Smooth muscle cell (in vitro differentiated cells): ENCODE measurements around the gene PTPRT. TPM values are rescaled to one million over a fixed set of nuclear protein-coding genes. Genes with fewer than 3 reads are reported as not detected.

Experiments
- DNase-seq: peaks from one replicate; lab custom pipeline; 2025; ENCODE audit not compliant: unreplicated experiment; lab: John Stamatoyannopoulos, UW
- H2AFZ ChIP-seq: fragments of 200-600 bp; sonication (generic); 2 replicates; pipeline ENCODE4 v1.6.0; 2016; ENCODE audit warnings: antibody characterized with exemption, low read depth, mild to moderate bottlenecking
- H3F3A ChIP-seq: fragments of 200-600 bp; sonication (generic); 2 replicates; pipeline ENCODE4 v1.6.0; 2017; ENCODE audit warnings: antibody characterized with exemption, low read depth
- H3K27ac ChIP-seq: fragments of 200-600 bp; sonication (generic); 2 replicates; pipeline ENCODE4 v1.5.1; 2016; ENCODE audit warnings: low read depth, mild to moderate bottlenecking
- H3K27me3 ChIP-seq: fragments of 200-600 bp; sonication (generic); 2 replicates; pipeline ENCODE4 v1.6.1; 2016; ENCODE audit warnings: low read depth, mild to moderate bottlenecking
- H3K36me3 ChIP-seq: fragments of 200-600 bp; sonication (generic); 2 replicates; pipeline ENCODE4 v1.5.1; 2016; ENCODE audit warnings: low read depth
- H3K4me1 ChIP-seq: fragments of 200-600 bp; sonication (generic); 2 replicates; pipeline ENCODE4 v1.5.1; 2016; ENCODE audit warnings: low read depth
- H3K4me2 ChIP-seq: fragments of 200-600 bp; sonication (generic); 2 replicates; pipeline ENCODE4 v1.6.0; 2016; ENCODE audit warnings: mild to moderate bottlenecking
- H3K4me3 ChIP-seq: fragments of 200-600 bp; sonication (generic); 2 replicates; pipeline ENCODE4 v1.5.1; 2016; ENCODE audit warnings: mild to moderate bottlenecking
- H3K79me2 ChIP-seq: fragments of 200-600 bp; sonication (generic); 2 replicates; pipeline ENCODE4 v1.6.0; 2016; ENCODE audit warnings: low read depth, mild to moderate bottlenecking
- H3K9ac ChIP-seq: fragments of 200-600 bp; sonication (generic); 2 replicates; pipeline ENCODE4 v1.6.0; 2016; ENCODE audit warnings: low read depth
- H3K9me3 ChIP-seq: fragments of 200-600 bp; sonication (generic); replicated peaks from 2 replicates; pipeline ENCODE4 v1.5.1; 2016; ENCODE audit warnings: low read depth
- H4K20me1 ChIP-seq: fragments of 200-600 bp; sonication (generic); 2 replicates; pipeline ENCODE4 v1.6.0; 2016; ENCODE audit warnings: low read depth
- CTCF ChIP-seq: fragments of 200-600 bp; sonication (generic); IDR thresholded peaks from 2 replicates; pipeline ENCODE4 v1.5.1; 2017; ENCODE audit warnings: borderline replicate concordance, mild to moderate bottlenecking, antibody characterized with exemption; ENCODE audit not compliant: insufficient read depth, poor library complexity, severe bottlenecking
- WGBS: methylation state at CpG from one replicate; pipeline ENCODE4 v1.1.7; 2016; ENCODE audit warnings: low lambda C conversion rate; 5-methylcytosine and 5-hydroxymethylcytosine counted together
- polyA plus RNA-seq: library from polyadenylated mRNA; unstranded; fragments of >200 nt; fragmentation: Nextera tagmentation; extraction: Ambion mirVana; gene quantifications from 2 replicates; pipeline ENCODE4 v1.2.1, GENCODE V29; 2016
- total RNA-seq: library from RNA; depleted of rRNA; stranded (reverse); fragments of >200 nt; gene quantifications from 2 replicates; pipeline ENCODE4 v1.2.3, GENCODE V29; 2014

The PTPRT gene
- total and polyA plus RNA-seq, 2 experiments from 2014 or later = 0.99 to 2.1 TPM

GRCh38 chr20:43202100-43202499 lies 12.4 kb upstream of the PTPRT start:
- WGBS = 88% methylated on average over 6 of the region's 6 CpGs
- Histone ChIP-seq H3K4me2 (no peak overlapping the region), H4K20me1 (no peaks in the 10 kb centered on the region), H2AFZ (no peak overlapping the region), H3K36me3 (no peaks in the 10 kb centered on the region), H3K4me1 (no peaks in the 10 kb centered on the region), H3K9me3 (no peaks in the 10 kb centered on the region), H3K27ac (no peak overlapping the region), H3K9ac (no peak overlapping the region), H3K27me3 (peaks cover 11% of the 10 kb centered on the region), H3K79me2 (no peaks in the 10 kb centered on the region), H3F3A (no peaks in the 10 kb centered on the region), H3K4me3 (no peak overlapping the region)
- DNase-seq = no peak
- TF ChIP-seq CTCF = no peak

GRCh38 chr20:43198607-43199006 lies 8.9 kb upstream of the PTPRT start:
- WGBS = 62% methylated on average over 4 of the region's 4 CpGs
- H2AFZ ChIP-seq = no peak overlapping the region
- TF ChIP-seq CTCF = no peak
- H3K27ac ChIP-seq = no peak overlapping the region
- no peak overlapping the region for H3K4me3 ChIP-seq
- no peaks in the 10 kb centered on the region for H4K20me1 ChIP-seq
- peaks cover 18% of the 10 kb centered on the region for H3K27me3 ChIP-seq
- H3K4me2 ChIP-seq = no peak overlapping the region
- no peaks in the 10 kb centered on the region for H3K9me3 ChIP-seq
- DNase-seq = no peak
- H3K4me1 ChIP-seq = no peaks in the 10 kb centered on the region
- H3K36me3 ChIP-seq = no peaks in the 10 kb centered on the region
- H3K79me2 ChIP-seq = no peaks in the 10 kb centered on the region
- H3K9ac ChIP-seq = no peak overlapping the region
- H3F3A ChIP-seq = no peaks in the 10 kb centered on the region

- Histone ChIP-seq H3K9me3 (no peaks in the 10 kb centered on the region), H3K4me1 (no peaks in the 10 kb centered on the region), H3K79me2 (no peaks in the 10 kb centered on the region), H3K27ac (no peak overlapping the region), H2AFZ (no peak overlapping the region), H3F3A (no peaks in the 10 kb centered on the region), H3K36me3 (no peaks in the 10 kb centered on the region), H3K9ac (no peak overlapping the region), H3K4me2 (no peak overlapping the region), H4K20me1 (no peaks in the 10 kb centered on the region), H3K27me3 (peaks cover 14% of the 10 kb centered on the region), H3K4me3 (no peak overlapping the region)
- no peak for TF ChIP-seq CTCF
- DNase-seq = no peak
- 86% methylated on average over 3 of the region's 3 CpGs for WGBS
Observed at GRCh38 chr20:43196243-43196642, 6.5 kb upstream of the PTPRT start.

- DNase-seq = no peak
- Histone ChIP-seq H3K27ac (no peak overlapping the region), H4K20me1 (no peaks in the 10 kb centered on the region), H2AFZ (no peak overlapping the region), H3K27me3 (peaks cover 27% of the 10 kb centered on the region), H3K4me3 (no peak overlapping the region), H3K36me3 (no peaks in the 10 kb centered on the region), H3F3A (no peaks in the 10 kb centered on the region), H3K9me3 (no peaks in the 10 kb centered on the region), H3K9ac (no peak overlapping the region), H3K4me2 (no peak overlapping the region), H3K79me2 (no peaks in the 10 kb centered on the region), H3K4me1 (no peaks in the 10 kb centered on the region)
- 82% methylated on average over 8 of the region's 9 CpGs for WGBS
- no peak for TF ChIP-seq CTCF
Observed at GRCh38 chr20:43194137-43194536, 4.4 kb upstream of the PTPRT start.
